ENCODE results near the gene FCER1A. TPM values are rescaled to one million over a fixed set of nuclear protein-coding genes. Genes with fewer than 3 reads are reported as not detected.

Gene FCER1A
- total RNA-seq, 5 donors from 2014 or later (not counting 1 experiment from before 2014, with no cell fraction given) = 0.33 to 1.8 (median 0.69) TPM; not detected in 1

DNA sequence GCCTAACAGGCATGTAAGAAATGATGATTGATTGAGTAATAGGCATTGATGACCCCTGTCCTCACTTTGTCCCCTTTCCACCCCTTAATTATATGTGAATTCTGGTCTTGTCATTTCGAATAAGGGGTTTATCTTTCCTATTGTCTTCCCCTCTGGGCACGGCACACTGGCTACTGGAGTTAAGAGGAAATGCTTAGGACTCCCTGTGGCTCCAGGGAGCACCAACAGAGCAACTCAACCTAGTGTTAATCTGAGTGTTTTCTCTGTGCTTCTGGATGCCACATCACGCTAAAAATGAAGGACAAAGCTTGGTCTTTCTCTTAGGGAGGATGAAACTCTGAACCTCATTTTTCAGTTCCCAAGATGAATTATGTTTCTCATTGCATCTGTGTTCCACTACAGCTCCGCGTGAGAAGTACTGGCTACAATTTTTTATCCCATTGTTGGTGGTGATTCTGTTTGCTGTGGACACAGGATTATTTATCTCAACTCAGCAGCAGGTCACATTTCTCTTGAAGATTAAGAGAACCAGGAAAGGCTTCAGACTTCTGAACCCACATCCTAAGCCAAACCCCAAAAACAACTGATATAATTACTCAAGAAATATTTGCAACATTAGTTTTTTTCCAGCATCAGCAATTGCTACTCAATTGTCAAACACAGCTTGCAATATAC lies 5.3 kb downstream of the FCER1A start:
- H3K9me3 Mint-ChIP-seq = no peaks in the 10 kb centered on the region
- DNase-seq = no peak
- ChIA-PET POLR2A (no interaction called here), CTCF (no interaction called here)
- H3K4me3 Mint-ChIP-seq = no peak overlapping the region
- no peak for ATAC-seq (replicated peaks in 1 of 4)
- no peaks in the 10 kb centered on the region for H3K36me3 Mint-ChIP-seq
- H3K36me3 ChIP-seq (ENCODE audit: control insufficient read depth in 2 of 2, extremely low read depth in 1 of 2, insufficient read depth in 1 of 2, low read length in 1 of 2) = no peaks in the 10 kb centered on the region
- H3K27me3 ChIP-seq (replicated peaks in 1 of 2; ENCODE audit: control insufficient read depth in 2 of 2, extremely low read depth in 1 of 2, insufficient read depth in 2 of 2, low read length in 1 of 2) = no peaks in the 10 kb centered on the region
- 60% methylated on average over 1 of the region's 5 CpGs for WGBS (ENCODE audit: insufficient coverage)
- no peaks in the 10 kb centered on the region for H3K4me1 Mint-ChIP-seq
- no peaks in the 10 kb centered on the region for H3K9me3 ChIP-seq
- no peaks in the 10 kb centered on the region for H3K4me1 ChIP-seq (ENCODE audit: control insufficient read depth in 1 of 2, extremely low read depth in 1 of 2, insufficient read depth in 2 of 2, low read length in 2 of 2)
- H3K27ac Mint-ChIP-seq = no peak overlapping the region
- no peak overlapping the region for H3K4me3 ChIP-seq (ENCODE audit: control insufficient read depth in 1 of 2, extremely low read depth in 1 of 2, low read length in 1 of 2)
- no peak overlapping the region for H3K27ac ChIP-seq (ENCODE audit: low read length)
- H3K27me3 Mint-ChIP-seq = peaks cover 22 to 23% of the 10 kb centered on the region in 2 donors

DNA sequence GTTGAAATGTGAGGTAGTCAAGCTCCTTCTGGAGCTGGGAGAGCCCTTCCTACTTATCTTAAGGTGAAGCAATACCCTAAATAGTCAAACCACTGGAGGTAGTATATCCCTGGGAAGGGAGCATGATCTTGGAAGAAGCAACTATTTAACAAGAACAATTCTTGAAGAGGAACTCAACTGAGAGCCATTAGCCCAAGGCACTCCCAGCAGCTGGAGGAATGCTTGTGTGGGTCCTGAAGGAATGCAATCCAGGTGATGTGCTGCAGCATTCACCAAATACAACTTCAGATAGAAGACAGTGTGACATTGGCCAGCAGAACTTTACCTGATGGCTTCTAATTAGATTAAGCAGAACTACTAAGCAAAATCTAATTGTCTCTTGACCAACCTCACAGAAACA lies 9.5 kb downstream of the FCER1A start:
- H3K4me3 ChIP-seq (ENCODE audit: control insufficient read depth in 1 of 2, extremely low read depth in 1 of 2, low read length in 1 of 2) = no peak overlapping the region
- no peaks in the 10 kb centered on the region for H3K9me3 Mint-ChIP-seq
- H3K4me3 Mint-ChIP-seq = no peak overlapping the region
- DNase-seq = no peak
- ChIA-PET CTCF (no interaction called here), POLR2A (no interaction called here)
- no peak for ATAC-seq (replicated peaks in 1 of 4)
- no peak overlapping the region for H3K27ac ChIP-seq (ENCODE audit: low read length)
- H3K27me3 Mint-ChIP-seq = peaks cover 18 to 21% of the 10 kb centered on the region in 2 donors
- no peaks in the 10 kb centered on the region for H3K27me3 ChIP-seq (replicated peaks in 1 of 2; ENCODE audit: control insufficient read depth in 2 of 2, extremely low read depth in 1 of 2, insufficient read depth in 2 of 2, low read length in 1 of 2)
- no peaks in the 10 kb centered on the region for H3K4me1 Mint-ChIP-seq
- no peaks in the 10 kb centered on the region for H3K9me3 ChIP-seq
- no peaks in the 10 kb centered on the region for H3K4me1 ChIP-seq (ENCODE audit: control insufficient read depth in 1 of 2, extremely low read depth in 1 of 2, insufficient read depth in 2 of 2, low read length in 2 of 2)
- no peak overlapping the region for H3K27ac Mint-ChIP-seq
- no peaks in the 10 kb centered on the region for H3K36me3 Mint-ChIP-seq
- no peaks in the 10 kb centered on the region for H3K36me3 ChIP-seq (ENCODE audit: control insufficient read depth in 2 of 2, extremely low read depth in 1 of 2, insufficient read depth in 1 of 2, low read length in 1 of 2)

DNA sequence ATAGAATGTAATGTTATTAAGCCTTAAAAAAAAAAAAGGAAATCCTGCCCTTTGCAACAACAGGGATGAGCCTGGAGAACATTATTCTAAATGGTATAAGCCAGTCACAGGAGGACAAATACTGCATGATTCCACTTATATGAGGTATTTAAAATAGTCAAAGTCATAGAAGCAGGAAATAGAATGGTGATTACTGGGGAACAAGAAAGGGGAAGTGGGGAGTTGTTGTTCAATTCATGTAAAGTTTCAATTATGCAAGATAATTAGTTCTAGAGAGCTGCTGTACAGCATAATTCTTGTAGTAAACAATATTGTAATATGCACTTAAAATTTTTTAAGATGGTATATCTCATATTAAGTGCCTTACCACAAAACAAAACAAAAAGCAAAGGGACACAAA lies 13.2 kb downstream of the FCER1A start:
- Mint-ChIP-seq H3K27ac (no peak overlapping the region), H3K4me3 (no peak overlapping the region), H3K36me3 (no peaks in the 10 kb centered on the region), H3K27me3 (peaks cover 8 to 14% of the 10 kb centered on the region in 2 donors), H3K9me3 (no peaks in the 10 kb centered on the region), H3K4me1 (no peaks in the 10 kb centered on the region)
- ATAC-seq (replicated peaks in 1 of 4) (no peak), DNase-seq (no peak)
- Histone ChIP-seq H3K4me3 (ENCODE audit: control insufficient read depth in 1 of 2, extremely low read depth in 1 of 2, low read length in 1 of 2) (no peak overlapping the region), H3K9me3 (no peaks in the 10 kb centered on the region), H3K27me3 (replicated peaks in 1 of 2; ENCODE audit: control insufficient read depth in 2 of 2, extremely low read depth in 1 of 2, insufficient read depth in 2 of 2, low read length in 1 of 2) (no peaks in the 10 kb centered on the region), H3K36me3 (ENCODE audit: control insufficient read depth in 2 of 2, extremely low read depth in 1 of 2, insufficient read depth in 1 of 2, low read length in 1 of 2) (no peaks in the 10 kb centered on the region), H3K27ac (ENCODE audit: low read length) (no peak overlapping the region), H3K4me1 (ENCODE audit: control insufficient read depth in 1 of 2, extremely low read depth in 1 of 2, insufficient read depth in 2 of 2, low read length in 2 of 2) (no peaks in the 10 kb centered on the region)
- ChIA-PET POLR2A (no interaction called here), CTCF (no interaction called here)

DNA sequence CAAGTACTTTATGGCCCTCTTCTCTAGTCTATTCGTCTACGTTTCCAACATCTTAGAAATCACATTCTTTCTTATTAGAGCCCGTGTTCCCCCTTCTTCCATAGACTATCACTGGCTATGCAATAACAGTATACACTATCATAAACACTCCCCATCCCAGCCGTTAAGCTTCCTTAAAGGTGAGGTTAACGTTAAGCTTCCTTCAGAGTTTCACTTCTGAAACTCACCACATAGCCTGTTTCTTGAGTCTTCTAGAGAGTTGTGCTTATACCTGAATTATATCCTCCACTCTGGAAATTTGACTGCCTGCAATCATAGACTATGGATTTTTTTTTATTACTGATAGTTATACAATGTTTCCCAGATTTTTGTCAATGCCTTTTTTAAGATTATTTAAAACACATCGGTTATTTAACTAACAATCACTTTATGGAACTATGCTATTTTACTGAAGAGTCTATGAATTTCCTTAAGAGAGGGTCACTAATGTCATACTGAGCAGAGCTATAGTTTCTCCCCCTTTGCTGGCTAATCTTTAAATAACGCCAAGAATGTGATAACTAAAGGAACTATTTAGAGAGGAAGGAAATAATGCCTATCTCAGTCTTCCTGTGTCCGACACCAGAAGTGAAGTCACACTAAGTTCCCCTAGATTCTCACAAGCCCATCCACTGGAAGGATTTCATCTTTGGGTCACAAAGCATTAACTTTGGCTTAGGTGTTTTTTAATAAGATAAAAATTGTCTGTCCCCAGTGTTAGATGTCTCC lies 16.8 kb downstream of the FCER1A start:
- Mint-ChIP-seq H3K4me1 (no peaks in the 10 kb centered on the region), H3K9me3 (peaks cover 0 to 5% (median 4%) of the 10 kb centered on the region in 3 donors), H3K27ac (no peak overlapping the region), H3K36me3 (no peaks in the 10 kb centered on the region), H3K27me3 (peaks cover 4 to 15% of the 10 kb centered on the region in 2 donors), H3K4me3 (no peak overlapping the region)
- Histone ChIP-seq H3K36me3 (ENCODE audit: control insufficient read depth in 2 of 2, extremely low read depth in 1 of 2, insufficient read depth in 1 of 2, low read length in 1 of 2) (no peaks in the 10 kb centered on the region), H3K27me3 (replicated peaks in 1 of 2; ENCODE audit: control insufficient read depth in 2 of 2, extremely low read depth in 1 of 2, insufficient read depth in 2 of 2, low read length in 1 of 2) (no peaks in the 10 kb centered on the region), H3K4me3 (ENCODE audit: control insufficient read depth in 1 of 2, extremely low read depth in 1 of 2, low read length in 1 of 2) (no peak overlapping the region), H3K9me3 (no peaks in the 10 kb centered on the region), H3K27ac (ENCODE audit: low read length) (no peak overlapping the region), H3K4me1 (ENCODE audit: control insufficient read depth in 1 of 2, extremely low read depth in 1 of 2, insufficient read depth in 2 of 2, low read length in 2 of 2) (no peaks in the 10 kb centered on the region)
- DNase-seq (no peak), ATAC-seq (replicated peaks in 1 of 4) (no peak)
- WGBS (ENCODE audit: insufficient coverage) = 87% methylated on average over 3 of the region's 8 CpGs
- CTCF ChIA-PET = no interaction called here
- POLR2A ChIA-PET = no interaction called here

DNA sequence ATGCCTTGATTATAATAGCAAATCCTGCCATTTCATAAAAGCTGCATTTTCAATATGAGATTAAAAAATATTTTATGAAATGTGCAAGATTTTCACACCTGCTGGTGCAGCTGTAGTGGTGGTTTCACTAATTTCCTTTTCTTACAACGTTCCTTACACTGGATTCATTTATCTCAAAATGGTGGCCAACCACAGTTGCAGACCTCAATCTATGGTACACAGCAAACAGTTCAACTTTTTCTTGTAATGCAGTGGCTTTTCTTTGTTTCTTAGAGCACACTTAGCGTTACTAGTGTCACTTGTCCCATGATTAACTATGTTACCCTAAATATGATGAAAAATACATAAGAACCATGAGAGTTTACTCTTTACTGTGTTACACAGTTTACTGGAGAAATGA lies 32.7 kb downstream of the FCER1A start:
- DNase-seq (no peak), ATAC-seq (replicated peaks in 1 of 4) (no peak)
- no peaks in the 10 kb centered on the region for H3K36me3 ChIP-seq (ENCODE audit: control insufficient read depth in 2 of 2, extremely low read depth in 1 of 2, insufficient read depth in 1 of 2, low read length in 1 of 2)
- ChIA-PET CTCF (no interaction called here), POLR2A (no interaction called here)
- H3K27me3 Mint-ChIP-seq = peaks cover 6 to 11% of the 10 kb centered on the region in 2 donors
- H3K27me3 ChIP-seq (replicated peaks in 1 of 2; ENCODE audit: control insufficient read depth in 2 of 2, extremely low read depth in 1 of 2, insufficient read depth in 2 of 2, low read length in 1 of 2) = no peaks in the 10 kb centered on the region
- no peak overlapping the region for H3K4me3 Mint-ChIP-seq
- no peaks in the 10 kb centered on the region for H3K4me1 Mint-ChIP-seq
- no peak overlapping the region for H3K4me3 ChIP-seq (ENCODE audit: control insufficient read depth in 1 of 2, extremely low read depth in 1 of 2, low read length in 1 of 2)
- H3K9me3 Mint-ChIP-seq = peaks cover 0 to 4% (median 0%) of the 10 kb centered on the region in 3 donors
- H3K27ac Mint-ChIP-seq = no peak overlapping the region
- no peaks in the 10 kb centered on the region for H3K4me1 ChIP-seq (ENCODE audit: control insufficient read depth in 1 of 2, extremely low read depth in 1 of 2, insufficient read depth in 2 of 2, low read length in 2 of 2)
- no peaks in the 10 kb centered on the region for H3K36me3 Mint-ChIP-seq
- no peak overlapping the region for H3K27ac ChIP-seq (ENCODE audit: low read length)
- no peaks in the 10 kb centered on the region for H3K9me3 ChIP-seq
- no CpG with 5 or more reads among the region's 2 CpGs for WGBS (ENCODE audit: insufficient coverage)

DNA sequence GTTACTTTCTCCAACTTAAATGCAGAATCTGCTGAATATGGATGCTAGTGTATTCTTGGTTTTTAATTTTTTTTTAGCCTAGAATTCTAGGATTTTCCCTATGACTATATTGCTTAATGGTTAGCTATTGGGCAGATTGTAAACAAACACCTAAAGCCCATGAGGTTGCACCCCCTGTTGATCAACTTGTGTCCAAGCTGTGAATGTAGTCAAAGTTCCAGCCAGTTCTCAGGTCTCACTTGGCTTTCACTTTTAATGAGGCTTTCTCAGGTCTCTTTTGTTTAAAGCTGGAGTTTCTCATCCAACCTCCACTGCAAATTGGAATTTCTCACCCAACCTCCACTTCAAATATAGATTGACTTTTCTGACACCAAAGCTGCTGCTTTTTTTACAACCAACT lies 35.9 kb downstream of the FCER1A start:
- H3K4me1 ChIP-seq (ENCODE audit: control insufficient read depth in 1 of 2, extremely low read depth in 1 of 2, insufficient read depth in 2 of 2, low read length in 2 of 2) = no peaks in the 10 kb centered on the region
- Mint-ChIP-seq H3K27me3 (peaks cover 11 to 13% of the 10 kb centered on the region in 2 donors), H3K36me3 (no peaks in the 10 kb centered on the region), H3K27ac (no peak overlapping the region), H3K9me3 (peaks cover 0 to 4% (median 0%) of the 10 kb centered on the region in 3 donors), H3K4me1 (no peaks in the 10 kb centered on the region), H3K4me3 (no peak overlapping the region)
- no peak for ATAC-seq (replicated peaks in 1 of 4)
- ChIA-PET CTCF (no interaction called here), POLR2A (no interaction called here)
- H3K27me3 ChIP-seq (replicated peaks in 1 of 2; ENCODE audit: control insufficient read depth in 2 of 2, extremely low read depth in 1 of 2, insufficient read depth in 2 of 2, low read length in 1 of 2) = no peaks in the 10 kb centered on the region
- H3K27ac ChIP-seq (ENCODE audit: low read length) = no peak overlapping the region
- H3K36me3 ChIP-seq (ENCODE audit: control insufficient read depth in 2 of 2, extremely low read depth in 1 of 2, insufficient read depth in 1 of 2, low read length in 1 of 2) = no peaks in the 10 kb centered on the region
- no peak for DNase-seq
- no peaks in the 10 kb centered on the region for H3K9me3 ChIP-seq
- no peak overlapping the region for H3K4me3 ChIP-seq (ENCODE audit: control insufficient read depth in 1 of 2, extremely low read depth in 1 of 2, low read length in 1 of 2)
